ENCODE measurements around the gene PDHA2. TPM values are rescaled to one million over a fixed set of nuclear protein-coding genes. Genes with fewer than 3 reads are reported as not detected.
"Not testable (repeated sequence)": the region's sequence is repeated elsewhere in the genome, so short reads cannot be mapped to it uniquely, and the experiment has no call there.

Gene PDHA2
- total RNA-seq, 1 experiment from 2014 or later = not detected

- intact Hi-C loops (cut with micrococcal nuclease; ENCODE audit: unreplicated experiment) = no loop called here
- BruUV-seq (replicated peaks) = no TSS peak
- no peak for DNase-seq (ENCODE audit: low spot score)
These were observed 17.9 kb downstream of the PDHA2 start for GRCh38 chr4:95857761-95858160.

DNA sequence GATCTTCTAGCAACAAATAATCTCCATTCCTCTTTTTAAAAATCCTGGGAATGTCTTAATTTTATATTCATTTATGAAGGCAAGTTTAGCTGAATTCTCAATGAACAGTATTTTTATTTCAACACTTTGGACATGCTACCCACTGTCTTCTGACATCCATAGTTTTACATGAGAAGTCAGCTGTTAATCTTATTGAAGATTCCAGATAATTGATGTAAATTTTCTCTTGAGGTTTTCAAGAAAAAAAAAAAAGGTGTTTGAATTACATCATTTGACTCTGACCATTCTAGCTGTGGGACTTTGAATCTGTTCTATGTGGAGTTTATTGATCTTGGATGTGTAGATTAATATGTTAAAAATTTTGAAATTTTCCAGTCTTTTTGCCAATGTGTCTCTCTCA, 28.0 kb downstream of the PDHA2 start:
- no peak overlapping the region for H3K27ac ChIP-seq (ENCODE audit: low read depth, low read length, poor library complexity, severe bottlenecking)
- H3K4me3 ChIP-seq (ENCODE audit: low read depth, low read length, poor library complexity, severe bottlenecking) = no peak overlapping the region
- H3K27me3 ChIP-seq (replicated peaks; ENCODE audit: insufficient read depth, low read depth, low read length, poor library complexity) = no peaks in the 10 kb centered on the region
- intact Hi-C loops (cut with micrococcal nuclease; ENCODE audit: unreplicated experiment) = no loop called here
- DNase-seq (ENCODE audit: low spot score) = peak; percentile 24
- no TSS peak for BruUV-seq (replicated peaks)
- H3K9me3 ChIP-seq (ENCODE audit: low read depth, low read length, poor library complexity, severe bottlenecking) = peaks cover 6% of the 10 kb centered on the region
- POLR2A ChIA-PET (ENCODE audit: low non-redundant PET) = no interaction called here
- no peaks in the 10 kb centered on the region for H3K4me1 ChIP-seq (ENCODE audit: insufficient read depth, low read length, poor library complexity, severe bottlenecking)
- no peaks in the 10 kb centered on the region for H3K36me3 ChIP-seq (ENCODE audit: insufficient read depth, low read length, poor library complexity, severe bottlenecking)
- CTCF ChIA-PET = no interaction called here
- TF ChIP-seq CTCF (conservative IDR thresholded peaks at IDR 0.05; ENCODE audit: low read depth, low read length) (no peak), EZH2 (IDR thresholded peaks at IDR 0.05; ENCODE audit: borderline replicate concordance, low read depth, low read length, poor library complexity, severe bottlenecking) (no peak)

More at GRCh38 chr4:95857761-95858160, 17.9 kb downstream of the PDHA2 start:
- ChIA-PET CTCF (no interaction called here), POLR2A (ENCODE audit: low non-redundant PET) (no interaction called here)
- H3K36me3 ChIP-seq (ENCODE audit: insufficient read depth, low read length, poor library complexity, severe bottlenecking) = no peaks in the 10 kb centered on the region
- TF ChIP-seq CTCF (conservative IDR thresholded peaks at IDR 0.05; ENCODE audit: low read depth, low read length) (no peak), EZH2 (IDR thresholded peaks at IDR 0.05; ENCODE audit: borderline replicate concordance, low read depth, low read length, poor library complexity, severe bottlenecking) (no peak)
- no peaks in the 10 kb centered on the region for H3K4me1 ChIP-seq (ENCODE audit: insufficient read depth, low read length, poor library complexity, severe bottlenecking)
- H3K27me3 ChIP-seq (replicated peaks; ENCODE audit: insufficient read depth, low read depth, low read length, poor library complexity) = no peaks in the 10 kb centered on the region
- H3K4me3 ChIP-seq (ENCODE audit: low read depth, low read length, poor library complexity, severe bottlenecking) = no peak overlapping the region
- no peak overlapping the region for H3K27ac ChIP-seq (ENCODE audit: low read depth, low read length, poor library complexity, severe bottlenecking)
- H3K9me3 ChIP-seq (ENCODE audit: low read depth, low read length, poor library complexity, severe bottlenecking) = no peaks in the 10 kb centered on the region

GRCh38 chr4:95869414-95869813, 29.5 kb downstream of the PDHA2 start:
- H3K9me3 ChIP-seq (ENCODE audit: low read depth, low read length, poor library complexity, severe bottlenecking); DNase-seq (ENCODE audit: low spot score); H3K4me3 ChIP-seq (ENCODE audit: low read depth, low read length, poor library complexity, severe bottlenecking); H3K36me3 ChIP-seq (ENCODE audit: insufficient read depth, low read length, poor library complexity, severe bottlenecking); CTCF ChIA-PET; H3K27ac ChIP-seq (ENCODE audit: low read depth, low read length, poor library complexity, severe bottlenecking); H3K4me1 ChIP-seq (ENCODE audit: insufficient read depth, low read length, poor library complexity, severe bottlenecking); intact Hi-C loops (cut with micrococcal nuclease; ENCODE audit: unreplicated experiment); H3K27me3 ChIP-seq (replicated peaks; ENCODE audit: insufficient read depth, low read depth, low read length, poor library complexity); BruUV-seq (replicated peaks); POLR2A ChIA-PET (ENCODE audit: low non-redundant PET): not testable (repeated sequence)

DNA sequence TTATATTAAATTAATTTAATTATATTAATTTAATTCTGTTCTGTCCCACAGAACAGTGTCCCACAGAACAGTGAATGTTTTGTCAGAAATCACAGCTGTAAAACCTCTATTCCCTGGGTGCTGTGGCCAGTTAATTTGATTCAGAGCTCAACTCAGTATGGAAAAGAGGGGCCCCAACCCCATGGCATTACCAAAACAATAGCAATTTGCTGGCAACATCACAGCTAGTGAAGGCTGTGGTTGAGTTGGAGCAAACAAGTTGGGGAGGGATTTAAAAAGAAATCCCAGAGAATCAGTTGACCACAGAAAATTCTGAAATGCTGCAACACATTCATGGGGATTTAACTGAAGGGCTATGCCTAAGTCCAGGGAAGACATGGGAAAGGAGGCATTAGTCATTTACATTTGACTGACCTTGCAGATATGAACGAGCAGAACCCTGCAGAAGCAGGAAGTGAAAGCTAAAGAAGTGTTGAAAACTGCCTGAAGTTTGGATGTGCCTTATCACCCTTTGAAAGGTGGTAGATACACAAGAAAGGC, 30.1 kb downstream of the PDHA2 start:
- peaks cover 6% of the 10 kb centered on the region for H3K9me3 ChIP-seq (ENCODE audit: low read depth, low read length, poor library complexity, severe bottlenecking)
- intact Hi-C loops (cut with micrococcal nuclease; ENCODE audit: unreplicated experiment) = no loop called here
- no peak for DNase-seq (ENCODE audit: low spot score)
- H3K4me3 ChIP-seq (ENCODE audit: low read depth, low read length, poor library complexity, severe bottlenecking) = no peak overlapping the region
- no peaks in the 10 kb centered on the region for H3K27me3 ChIP-seq (replicated peaks; ENCODE audit: insufficient read depth, low read depth, low read length, poor library complexity)
- no TSS peak for BruUV-seq (replicated peaks)
- TF ChIP-seq CTCF (conservative IDR thresholded peaks at IDR 0.05; ENCODE audit: low read depth, low read length) (no peak), EZH2 (IDR thresholded peaks at IDR 0.05; ENCODE audit: borderline replicate concordance, low read depth, low read length, poor library complexity, severe bottlenecking) (no peak)
- POLR2A ChIA-PET (ENCODE audit: low non-redundant PET) = no interaction called here
- H3K36me3 ChIP-seq (ENCODE audit: insufficient read depth, low read length, poor library complexity, severe bottlenecking) = no peaks in the 10 kb centered on the region
- CTCF ChIA-PET = no interaction called here
- H3K4me1 ChIP-seq (ENCODE audit: insufficient read depth, low read length, poor library complexity, severe bottlenecking) = no peaks in the 10 kb centered on the region
- no peak overlapping the region for H3K27ac ChIP-seq (ENCODE audit: low read depth, low read length, poor library complexity, severe bottlenecking)

All from A673 (cell line).